K562 (cell line): ENCODE results near the gene RCOR1. TPM values are rescaled to one million over a fixed set of nuclear protein-coding genes. Genes with fewer than 3 reads are reported as not detected.

Experiments
- BMI1 ChIP-seq: fragments of 150-350 bp; IDR thresholded peaks from 2 replicates; pipeline ENCODE4 v1.6.1; 2014; ENCODE audit warnings: low read length
- CC2D1A ChIP-seq: fragments of 450-650 bp; IDR thresholded peaks from 2 replicates; pipeline ENCODE4 v1.6.1; 2017; ENCODE audit warnings: mild to moderate bottlenecking
- CHAMP1 ChIP-seq: fragments of 450-650 bp; IDR thresholded peaks from 2 replicates; pipeline ENCODE4 v1.6.1; 2016; ENCODE audit warnings: mild to moderate bottlenecking
- HDAC1 ChIP-seq, 2 experiments: fragments of 450-650 bp; IDR thresholded peaks; 2 replicates each; pipeline ENCODE4 v1.6.1; 2016 to 2017; ENCODE audit warnings: inconsistent platforms in 1 of 2, mild to moderate bottlenecking in 1 of 2, moderate library complexity in 1 of 2
- IFI16 ChIP-seq: fragments of 250-450 bp; sonication (Bioruptor Pico); IDR thresholded peaks from 2 replicates; pipeline ENCODE4 v2.1.2; 2022; ENCODE audit warnings: mild to moderate bottlenecking, inconsistent platforms
- PHB ChIP-seq: fragments of 250-450 bp; sonication (Bioruptor Pico); IDR thresholded peaks from 2 replicates; pipeline ENCODE4 v1.5.0; 2021
- POLR3A ChIP-seq: IDR thresholded peaks from 2 replicates; pipeline ENCODE4 v1.6.1; 2011; ENCODE audit warnings: borderline replicate concordance, mild to moderate bottlenecking, moderate library complexity; ENCODE audit not compliant: insufficient read length, insufficient read depth; ENCODE audit errors: extremely low read depth
- PTRF ChIP-seq: fragments of 450-650 bp; IDR thresholded peaks from 2 replicates; pipeline ENCODE4 v1.6.1; 2016; ENCODE audit warnings: mild to moderate bottlenecking, missing genetic modification characterization, missing compliant biosample characterization
- RBM15 ChIP-seq: fragments of 200-400 bp; formaldehyde crosslinking; IDR thresholded peaks from 2 replicates; pipeline ENCODE4 v1.6.1; 2018; ENCODE audit warnings: mild to moderate bottlenecking, low read length, moderate library complexity; ENCODE audit not compliant: insufficient read depth
- TAF1 ChIP-seq: IDR thresholded peaks from 2 replicates; pipeline ENCODE4 v1.6.1; 2011; ENCODE audit warnings: mild to moderate bottlenecking, low read length, moderate library complexity; ENCODE audit not compliant: insufficient read depth, control insufficient read depth, severe bottlenecking; ENCODE audit errors: extremely low read depth
- ZBTB1 ChIP-seq: sonication (generic); formaldehyde crosslinking; IDR thresholded peaks from 2 replicates; pipeline ENCODE4 v1.8.1; 2023; ENCODE audit warnings: missing genetic modification reagents, low read depth, mild to moderate bottlenecking, borderline replicate concordance
- ZNF143 ChIP-seq: sonication (generic); formaldehyde crosslinking; IDR thresholded peaks from 2 replicates; pipeline ENCODE4 v1.9.0; 2022; ENCODE audit warnings: mild to moderate bottlenecking, missing genetic modification reagents
- ZNF212 ChIP-seq: fragments of 450-650 bp; formaldehyde crosslinking; IDR thresholded peaks from 2 replicates; pipeline ENCODE4 v1.4.0; 2020; ENCODE audit warnings: mild to moderate bottlenecking
- ZNF518B ChIP-seq: fragments of 250-450 bp; sonication (Bioruptor Pico); IDR thresholded peaks from 2 replicates; pipeline ENCODE4 v1.5.0; 2021; ENCODE audit warnings: mild to moderate bottlenecking, moderate library complexity
- polyA plus RNA-seq, 8 experiments: library from polyadenylated mRNA; depleted of rRNA in 4 of 8; stranded (reverse) in 5 of 8; unstranded in 3 of 8; fragments of >200 nt; fragmentation: Nextera tagmentation in 2 of 8; fragmentation: Illumina TruSeq in 1 of 8; extraction: Ambion mirVana in 2 of 8; extraction: Trizol in 1 of 8; gene quantifications; 2 replicates each; pipeline versions ENCODE4 v1.2.1 to v1.2.3, GENCODE V29; 2011 to 2014; ENCODE audit warnings: inconsistent platforms in 1 of 8, missing spikeins in 1 of 8
- total RNA-seq, 7 experiments: library from RNA; depleted of rRNA in 6 of 7; stranded (reverse); fragments of >200 nt in 6 of 7; fragmentation: Illumina TruSeq in 2 of 7; extraction: Trizol in 2 of 7; gene quantifications; 2 replicates each; pipeline versions ENCODE4 v1.2.1 to v1.2.3, GENCODE V29; 2011 to 2021; ENCODE audit warnings: low replicate concordance in 1 of 7
- TF ChIP-seq, protein P1 (sequence below): fragments of 200-800 bp; sonication (Bioruptor generic); IDR thresholded peaks from 2 replicates; pipeline ENCODE4 v1.6.1; 2017; ENCODE audit warnings: missing genetic modification characterization, missing compliant biosample characterization
- TF ChIP-seq, protein P2 (sequence below): fragments of 450-650 bp; IDR thresholded peaks from 2 replicates; pipeline ENCODE4 v1.6.1; 2018; ENCODE audit not compliant: partially characterized antibody

Gene RCOR1
- total and polyA plus RNA-seq, 9 of the 15 experiments (the other 6 are each of a cell fraction or from before 2014, with no cell fraction given), result 8.5 to 47.9 (median 20.9) TPM

DNA sequence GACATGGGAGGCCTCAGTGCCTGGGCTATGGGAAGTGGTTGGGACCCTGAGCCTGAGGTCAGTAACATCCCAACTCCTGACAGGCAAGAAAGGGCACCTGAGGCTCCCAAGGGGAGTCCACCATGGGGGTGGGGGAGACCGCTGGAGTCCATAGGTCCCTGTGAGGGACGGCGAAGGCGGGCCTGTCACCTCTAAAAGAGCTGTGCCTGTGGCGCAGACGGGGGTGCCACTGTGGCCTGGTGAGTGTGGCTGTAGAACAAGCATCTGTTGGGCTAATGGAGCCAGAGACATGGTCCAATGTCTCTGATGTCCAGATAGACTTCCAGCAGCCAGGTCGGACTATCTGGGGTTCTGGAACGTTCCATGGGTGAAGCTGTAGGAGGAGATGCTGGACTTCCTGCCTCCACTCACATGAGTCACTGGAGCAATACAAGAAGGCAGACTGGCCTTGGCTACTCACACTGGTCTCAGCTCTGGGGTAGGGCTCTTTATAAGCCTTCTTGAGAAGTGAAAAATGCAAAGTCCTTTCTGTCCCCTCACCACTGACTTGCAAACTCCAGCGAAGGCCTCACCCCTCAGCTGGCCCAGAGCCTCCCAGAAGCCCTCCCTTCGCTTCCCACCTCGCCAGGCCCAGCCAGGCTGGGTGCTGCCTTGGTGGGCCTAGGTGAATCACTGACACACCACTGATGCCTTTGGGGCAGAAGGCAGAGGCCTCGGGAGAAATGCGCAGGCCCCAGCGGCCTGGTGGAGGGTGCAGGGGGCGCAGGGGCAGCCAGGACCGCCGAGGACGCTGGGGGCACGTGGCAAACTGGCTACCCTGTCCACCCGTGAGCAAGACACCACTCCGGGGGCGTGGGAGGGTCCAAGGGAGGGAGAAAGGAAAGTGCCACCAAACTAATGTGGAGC is 183.7 kb downstream of the RCOR1 start (continued):
- TF ChIP-seq, protein P1, sequence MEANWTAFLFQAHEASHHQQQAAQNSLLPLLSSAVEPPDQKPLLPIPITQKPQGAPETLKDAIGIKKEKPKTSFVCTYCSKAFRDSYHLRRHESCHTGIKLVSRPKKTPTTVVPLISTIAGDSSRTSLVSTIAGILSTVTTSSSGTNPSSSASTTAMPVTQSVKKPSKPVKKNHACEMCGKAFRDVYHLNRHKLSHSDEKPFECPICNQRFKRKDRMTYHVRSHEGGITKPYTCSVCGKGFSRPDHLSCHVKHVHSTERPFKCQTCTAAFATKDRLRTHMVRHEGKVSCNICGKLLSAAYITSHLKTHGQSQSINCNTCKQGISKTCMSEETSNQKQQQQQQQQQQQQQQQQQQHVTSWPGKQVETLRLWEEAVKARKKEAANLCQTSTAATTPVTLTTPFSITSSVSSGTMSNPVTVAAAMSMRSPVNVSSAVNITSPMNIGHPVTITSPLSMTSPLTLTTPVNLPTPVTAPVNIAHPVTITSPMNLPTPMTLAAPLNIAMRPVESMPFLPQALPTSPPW, result no peak
- TF ChIP-seq ZBTB1 (no peak), ZNF212 (CRISPR knock-in tag) (no peak), CHAMP1 (no peak), PHB (CRISPR knock-in tag) (no peak), BMI1 (no peak), POLR3A (no peak), PTRF (tag) (no peak), ZNF518B (CRISPR knock-in tag) (no peak), ZNF143 (no peak), HDAC1 (IDR thresholded peaks at IDR 0.05) (no peak), CC2D1A (no peak), RBM15 (no peak), IFI16 (CRISPR knock-in tag) (no peak), TAF1 (no peak)
- TF ChIP-seq, protein P2, sequence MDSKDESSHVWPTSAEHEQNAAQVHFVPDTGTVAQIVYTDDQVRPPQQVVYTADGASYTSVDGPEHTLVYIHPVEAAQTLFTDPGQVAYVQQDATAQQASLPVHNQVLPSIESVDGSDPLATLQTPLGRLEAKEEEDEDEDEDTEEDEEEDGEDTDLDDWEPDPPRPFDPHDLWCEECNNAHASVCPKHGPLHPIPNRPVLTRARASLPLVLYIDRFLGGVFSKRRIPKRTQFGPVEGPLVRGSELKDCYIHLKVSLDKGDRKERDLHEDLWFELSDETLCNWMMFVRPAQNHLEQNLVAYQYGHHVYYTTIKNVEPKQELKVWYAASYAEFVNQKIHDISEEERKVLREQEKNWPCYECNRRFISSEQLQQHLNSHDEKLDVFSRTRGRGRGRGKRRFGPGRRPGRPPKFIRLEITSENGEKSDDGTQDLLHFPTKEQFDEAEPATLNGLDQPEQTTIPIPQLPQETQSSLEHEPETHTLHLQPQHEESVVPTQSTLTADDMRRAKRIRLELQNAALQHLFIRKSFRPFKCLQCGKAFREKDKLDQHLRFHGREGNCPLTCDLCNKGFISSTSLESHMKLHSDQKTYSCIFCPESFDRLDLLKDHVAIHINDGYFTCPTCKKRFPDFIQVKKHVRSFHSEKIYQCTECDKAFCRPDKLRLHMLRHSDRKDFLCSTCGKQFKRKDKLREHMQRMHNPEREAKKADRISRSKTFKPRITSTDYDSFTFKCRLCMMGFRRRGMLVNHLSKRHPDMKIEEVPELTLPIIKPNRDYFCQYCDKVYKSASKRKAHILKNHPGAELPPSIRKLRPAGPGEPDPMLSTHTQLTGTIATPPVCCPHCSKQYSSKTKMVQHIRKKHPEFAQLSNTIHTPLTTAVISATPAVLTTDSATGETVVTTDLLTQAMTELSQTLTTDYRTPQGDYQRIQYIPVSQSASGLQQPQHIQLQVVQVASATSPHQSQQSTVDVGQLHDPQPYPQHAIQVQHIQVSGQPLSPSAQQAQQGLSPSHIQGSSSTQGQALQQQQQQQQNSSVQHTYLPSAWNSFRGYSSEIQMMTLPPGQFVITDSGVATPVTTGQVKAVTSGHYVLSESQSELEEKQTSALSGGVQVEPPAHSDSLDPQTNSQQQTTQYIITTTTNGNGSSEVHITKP, result peak; percentile 73
